Caki2 (cell line): ENCODE results near the gene ZC3H18. TPM values are rescaled to one million over a fixed set of nuclear protein-coding genes. Genes with fewer than 3 reads are reported as not detected.
"Not testable (repeated sequence)": the region's sequence is repeated elsewhere in the genome, so short reads cannot be mapped to it uniquely, and the experiment has no call there.

ENCODE experiments used
- DNase-seq: peaks from one replicate; pipeline ENCODE4 v3.0.0-alpha.2; 2015; ENCODE audit warnings: low read depth
- in situ Hi-C: cut with HindIII; loops from 2 replicates; pipeline ENCODE4 v1.10.0; 2016; ENCODE audit warnings: low sequenced_read_pairs, low pct_unique_long_range_greater_than_20kb, mixed read lengths
- total RNA-seq: library from RNA; depleted of rRNA; stranded (reverse); fragments of >200 nt; shearing (Covaris generic); gene quantifications from 2 replicates; pipeline ENCODE4 v1.2.3, GENCODE V29; 2014; ENCODE audit warnings: low replicate concordance

The ZC3H18 gene
- total RNA-seq, 1 experiment from 2014 or later, result 16.9 TPM

DNA sequence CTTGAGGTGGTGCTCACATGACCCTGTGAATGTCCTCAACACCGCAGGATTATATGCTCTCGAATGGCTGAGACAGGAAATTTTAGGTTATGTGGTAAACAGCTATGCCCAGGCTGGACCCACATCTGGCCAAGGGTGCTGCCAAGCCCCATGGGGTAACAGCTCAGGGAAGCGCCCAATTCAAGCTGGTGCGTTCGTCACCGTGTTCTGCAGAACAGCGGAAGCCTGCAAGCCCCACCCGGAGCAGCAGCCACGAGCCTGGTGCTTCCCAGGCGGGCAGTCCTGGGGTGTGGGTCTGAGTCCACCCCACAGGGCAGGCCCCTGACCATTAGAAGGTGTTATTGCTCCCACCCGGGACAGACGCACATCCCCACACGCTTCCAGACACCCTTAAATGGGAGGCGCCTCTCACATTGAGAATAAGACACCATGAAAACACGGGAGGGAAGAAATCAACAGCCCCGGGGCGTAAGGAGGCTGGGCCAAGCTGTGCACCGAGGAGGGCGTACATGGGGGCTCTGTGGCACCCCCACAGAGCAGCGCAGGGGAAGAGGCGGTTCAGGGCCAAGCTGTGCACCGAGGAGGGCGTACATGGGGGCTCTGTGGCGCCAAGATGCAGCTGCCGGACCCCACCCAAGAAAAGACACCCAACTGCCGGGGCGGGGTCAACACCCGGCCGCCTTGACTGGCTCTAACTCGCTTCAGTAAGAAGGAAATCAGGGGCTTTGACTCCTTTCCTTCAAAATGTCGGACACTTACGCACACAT lies 83.6 kb downstream of the ZC3H18 start:
- in situ Hi-C loops, result no loop called here
- no peak for DNase-seq

DNA sequence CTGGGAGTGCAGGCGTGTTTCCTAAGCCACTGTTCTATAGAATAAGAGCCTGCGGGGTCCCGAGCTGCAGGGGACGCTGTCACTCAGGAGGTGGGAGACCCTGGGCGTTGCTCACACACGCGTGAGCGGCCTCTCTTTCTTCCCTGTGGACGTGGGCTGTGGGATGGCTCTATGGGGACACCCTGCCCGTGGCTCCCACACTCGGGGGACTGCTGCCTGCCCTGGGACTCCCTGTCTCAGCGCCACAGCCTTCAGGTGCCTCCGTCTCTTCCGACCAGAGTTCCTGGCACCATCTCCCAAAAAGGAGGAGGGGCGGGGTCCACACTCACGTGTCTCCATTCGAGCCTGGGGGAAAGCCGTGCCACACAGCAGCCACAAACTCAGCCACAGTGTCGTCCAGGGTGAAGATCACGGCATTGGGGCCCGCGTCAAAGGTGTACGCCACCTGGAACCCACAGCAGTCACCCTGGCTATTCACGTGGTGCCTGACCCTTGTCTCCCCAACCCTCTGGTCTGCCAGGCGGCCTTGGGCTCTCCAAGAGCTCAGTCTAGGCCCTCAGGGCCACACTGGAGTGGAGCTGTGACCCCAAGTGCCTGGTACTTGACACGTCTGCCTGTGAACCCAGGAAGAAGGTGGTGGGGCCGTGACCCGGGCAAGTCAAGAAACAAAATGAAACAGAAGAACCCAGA lies 84.3 kb downstream of the ZC3H18 start:
- in situ Hi-C loops, result no loop called here
- DNase-seq, result no peak

DNA sequence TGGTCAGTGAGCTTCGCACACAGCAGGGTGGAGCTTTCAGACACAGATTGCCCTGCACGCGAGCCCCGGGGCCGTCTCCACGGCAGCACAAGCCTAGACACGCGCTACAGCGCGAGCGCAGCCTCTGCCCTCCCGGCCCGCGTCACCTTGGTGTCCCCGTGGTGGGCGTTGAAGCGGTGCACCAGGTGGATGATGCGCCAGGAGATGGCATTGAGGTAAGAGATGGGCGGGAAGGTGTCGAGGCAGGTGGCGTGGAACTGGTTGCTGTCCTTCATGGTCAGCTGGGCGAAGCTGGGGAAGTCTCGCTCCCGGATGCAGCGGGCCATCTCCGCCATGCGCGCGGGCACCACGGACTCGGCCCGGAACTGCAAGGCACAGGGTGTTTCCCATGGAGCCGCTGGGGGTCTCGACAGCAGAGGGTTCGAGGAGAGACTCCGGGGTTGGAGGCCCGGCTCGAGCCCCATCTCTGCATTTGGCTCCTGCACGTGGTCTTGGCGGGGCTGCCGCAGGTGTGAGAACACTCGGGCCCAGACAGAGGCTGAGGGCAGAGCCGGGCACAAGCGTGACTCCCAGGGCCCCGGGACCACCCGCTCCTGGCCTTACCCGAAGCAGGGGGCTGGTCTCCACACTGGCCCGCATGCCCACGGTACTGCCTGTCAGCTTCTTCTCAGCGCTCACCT lies 85.0 kb downstream of the ZC3H18 start:
- DNase-seq, result no peak
- in situ Hi-C loops, result no loop called here

DNA sequence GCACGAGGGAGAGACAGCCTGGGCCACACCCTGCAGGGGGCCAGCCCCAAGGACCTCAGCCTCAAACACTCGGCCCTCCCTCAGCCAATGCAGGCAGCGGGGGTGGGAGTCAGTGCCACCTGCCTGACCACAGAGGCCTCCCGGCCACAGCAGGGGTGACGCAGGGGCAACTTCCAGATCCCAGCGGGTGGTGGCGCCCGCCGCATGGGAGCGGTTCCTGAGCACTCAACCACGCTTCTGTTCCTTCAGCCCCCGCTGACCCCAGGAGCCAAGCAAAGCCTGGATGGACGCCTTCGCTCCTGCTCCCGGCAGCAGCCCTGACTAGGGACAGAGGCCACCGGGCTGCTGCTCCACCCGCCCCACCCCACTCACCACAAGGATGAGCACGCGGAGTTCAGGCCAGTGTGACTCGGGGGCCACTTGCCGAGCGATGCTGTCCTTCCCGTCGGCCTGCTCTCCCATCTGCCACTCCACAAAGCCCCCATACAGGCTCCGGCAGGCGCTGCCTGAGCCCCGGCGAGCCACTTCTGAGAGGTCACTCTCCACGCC lies 85.6 kb downstream of the ZC3H18 start:
- in situ Hi-C loops, result no loop called here
- DNase-seq, result no peak

DNA sequence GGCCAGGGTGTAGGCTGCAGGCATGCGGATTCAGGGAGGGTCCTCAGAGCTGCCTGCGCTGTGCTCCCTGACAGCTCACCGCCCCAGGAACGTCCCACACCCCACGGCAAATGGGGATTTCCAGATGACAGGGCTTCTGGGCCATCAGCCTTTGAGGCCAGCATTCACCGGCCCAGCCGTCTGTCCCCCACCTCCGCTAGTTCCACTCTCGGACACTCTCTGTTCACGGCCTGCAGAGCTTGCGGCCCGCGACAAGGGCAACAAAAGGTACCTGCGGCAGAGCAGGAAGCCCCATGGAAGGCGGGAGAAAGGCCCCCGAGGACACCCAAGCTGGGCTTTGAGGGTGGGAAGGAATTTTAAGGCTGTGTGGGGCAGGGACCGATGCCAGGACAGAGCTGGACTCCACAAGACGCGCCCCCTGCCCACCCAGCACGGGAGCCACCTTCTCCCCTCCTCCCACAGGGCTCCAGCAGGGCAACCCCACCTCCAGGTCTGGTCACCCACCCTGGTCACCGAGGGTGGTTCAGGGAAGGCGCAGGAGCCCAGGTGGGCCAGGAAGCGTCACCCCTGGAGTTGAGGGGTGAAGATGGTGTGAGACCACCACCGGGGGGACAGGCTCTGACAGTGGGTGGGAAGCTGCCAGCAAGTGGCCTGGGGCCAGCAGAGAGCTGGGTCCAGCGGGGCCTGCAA lies 86.2 kb downstream of the ZC3H18 start:
- DNase-seq, result no peak
- in situ Hi-C loops, result no loop called here

DNA sequence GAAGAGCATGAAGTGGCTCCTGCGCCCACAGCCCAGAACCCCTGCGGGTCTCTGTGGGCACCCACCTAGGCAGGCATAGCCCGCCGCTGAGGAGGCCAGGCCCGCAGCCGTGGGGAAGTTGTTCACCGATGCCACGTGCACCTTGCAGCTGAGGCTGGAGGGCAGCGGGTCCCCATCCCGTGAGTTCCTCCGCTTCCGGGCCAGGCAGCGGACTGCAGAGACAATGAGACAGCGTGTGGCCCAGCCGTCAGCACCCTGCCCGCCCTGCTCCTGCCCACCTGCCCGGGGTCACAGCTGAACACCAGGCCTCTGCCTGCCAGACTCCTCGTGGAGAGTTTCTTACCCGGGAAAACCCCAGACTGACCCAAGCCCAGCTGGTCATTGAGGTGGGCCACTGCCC lies 87.2 kb downstream of the ZC3H18 start:
- DNase-seq, result no peak
- in situ Hi-C loops, result no loop called here

DNA sequence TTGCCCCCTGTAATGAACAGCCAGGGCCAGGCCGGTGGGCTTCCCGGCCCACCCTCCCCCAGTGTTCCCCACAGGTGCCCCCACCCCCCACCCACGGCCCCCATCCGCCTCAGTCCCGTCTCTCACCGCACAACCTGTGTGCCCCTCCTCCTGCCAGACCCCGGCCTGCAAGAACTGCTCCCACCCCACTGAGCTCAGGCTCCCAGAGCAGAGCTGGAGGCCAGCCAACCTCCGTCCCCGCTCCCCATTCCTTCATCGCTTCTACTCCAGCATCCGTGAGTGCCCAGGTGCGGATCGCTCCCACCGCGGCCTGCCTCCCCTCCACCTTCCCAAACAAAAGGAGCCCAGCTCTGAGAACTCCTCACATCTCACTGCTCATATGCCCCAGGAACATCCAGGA lies 88.5 kb downstream of the ZC3H18 start:
- in situ Hi-C loops, result no loop called here
- no peak for DNase-seq

DNA sequence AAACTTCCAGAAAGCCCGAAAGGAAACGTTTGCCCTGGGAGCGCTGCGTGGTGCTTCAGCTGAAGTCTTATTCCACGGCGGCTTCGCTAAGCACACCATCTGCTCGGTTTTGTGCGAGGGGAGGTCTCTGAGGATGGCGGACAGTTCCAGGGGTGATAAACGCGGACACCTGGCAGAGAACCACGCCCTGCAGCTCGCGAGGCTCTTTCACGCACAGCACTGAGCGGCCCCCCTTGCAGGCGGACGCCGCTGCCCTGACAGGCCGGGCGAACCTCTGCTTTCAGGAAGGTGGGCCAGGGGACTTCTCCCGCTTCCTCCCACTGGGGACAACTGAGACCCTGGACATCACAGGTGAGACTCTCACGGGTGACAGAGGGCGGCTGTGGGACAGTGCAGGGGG lies 89.0 kb downstream of the ZC3H18 start:
- in situ Hi-C loops, result no loop called here
- no peak for DNase-seq

DNA sequence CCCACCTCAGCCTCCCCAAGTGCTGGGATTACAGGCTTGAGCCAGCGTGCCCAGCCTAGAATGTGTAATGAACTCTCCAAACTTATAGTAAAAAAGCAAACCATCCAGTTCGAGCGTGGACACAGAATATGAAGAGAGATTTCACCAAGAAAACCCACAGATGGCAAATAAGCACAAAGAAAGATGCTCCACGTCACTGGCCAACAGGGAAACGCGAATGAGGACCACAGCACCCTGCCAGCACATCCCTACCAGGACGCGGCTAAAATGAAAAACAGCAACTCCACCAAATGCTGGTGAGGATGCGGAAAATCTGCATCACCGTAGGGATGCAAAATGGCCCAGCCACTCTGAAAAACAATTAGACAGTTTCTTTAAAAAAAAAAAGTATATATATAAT lies 91.3 kb downstream of the ZC3H18 start:
- in situ Hi-C loops, result no loop called here
- no peak for DNase-seq

DNA sequence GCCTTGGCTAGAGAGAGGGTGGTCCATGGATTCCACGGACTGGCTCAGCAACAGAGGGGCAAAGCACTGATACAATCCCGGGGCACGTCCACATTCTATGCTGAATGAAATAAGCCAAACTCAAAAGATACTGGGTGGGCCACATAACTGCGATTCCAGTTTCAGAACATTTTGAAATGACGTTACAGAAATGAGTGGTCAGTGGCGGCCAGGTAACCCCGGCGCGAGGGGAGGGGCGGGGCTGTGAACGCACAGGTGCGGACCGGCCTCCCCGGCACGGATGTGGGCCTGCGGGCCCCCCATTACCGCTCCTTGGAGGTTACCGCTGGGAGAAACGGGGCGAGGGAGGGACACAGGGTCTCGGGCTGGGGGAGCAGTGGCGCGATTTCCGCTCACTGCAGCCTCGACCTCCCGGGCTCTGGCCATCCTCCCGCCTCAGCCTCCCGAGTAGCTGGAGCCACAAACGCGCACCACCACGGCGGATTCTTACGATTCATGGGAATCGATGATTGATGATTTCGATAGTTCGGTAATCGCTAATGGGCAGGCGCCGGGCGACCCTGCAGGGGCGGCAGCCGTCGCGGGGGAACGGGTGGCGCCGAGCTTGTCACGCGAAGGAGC lies 92.1 kb downstream of the ZC3H18 start:
- in situ Hi-C loops, result no loop called here
- no peak for DNase-seq

DNA sequence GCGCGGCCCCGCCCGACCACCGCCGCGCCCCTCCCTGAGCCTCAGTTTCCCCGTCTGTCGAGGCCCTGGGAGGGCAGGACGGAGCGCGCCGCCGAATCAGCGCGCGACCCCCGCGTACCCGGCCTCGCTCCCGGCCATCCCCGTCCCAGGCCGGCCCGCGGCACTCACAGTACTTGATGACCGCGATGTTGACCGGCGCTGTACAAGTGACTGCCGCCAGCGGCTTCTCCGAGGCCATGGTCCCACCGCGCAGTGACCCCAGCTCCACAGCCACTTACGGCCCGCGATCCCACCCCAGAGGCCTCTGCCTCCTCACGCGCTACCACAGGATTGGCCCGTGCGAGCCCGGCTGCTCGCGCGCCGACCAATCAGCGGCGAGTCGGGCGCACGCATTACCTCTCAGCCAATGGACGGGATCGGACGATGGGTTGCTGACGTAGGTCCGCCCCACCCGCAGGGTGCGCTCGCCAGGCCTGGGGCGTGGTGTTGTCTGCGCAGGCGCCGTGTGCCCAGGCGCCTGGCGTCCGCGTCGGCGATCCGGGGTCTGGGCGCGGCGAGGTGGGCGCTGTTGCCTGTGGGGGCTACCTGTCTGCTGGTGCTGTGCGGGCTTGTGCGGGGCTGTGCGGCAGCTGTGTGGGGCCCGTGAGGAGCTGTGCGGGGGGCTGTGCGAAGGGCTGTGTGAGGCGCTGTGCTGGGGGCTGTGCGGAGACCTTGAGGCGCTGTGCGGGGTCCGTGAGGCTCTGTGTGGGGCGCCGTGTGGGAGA lies 92.8 kb downstream of the ZC3H18 start, which contains the start of gene MVD:
TSS of gene MVD (minus strand) at position 249 of the 764 bp plus-strand sequence. CDS start at position 238, 11 bp downstream.
- in situ Hi-C loops, result no loop called here
- peak; percentile 97 for DNase-seq

DNA sequence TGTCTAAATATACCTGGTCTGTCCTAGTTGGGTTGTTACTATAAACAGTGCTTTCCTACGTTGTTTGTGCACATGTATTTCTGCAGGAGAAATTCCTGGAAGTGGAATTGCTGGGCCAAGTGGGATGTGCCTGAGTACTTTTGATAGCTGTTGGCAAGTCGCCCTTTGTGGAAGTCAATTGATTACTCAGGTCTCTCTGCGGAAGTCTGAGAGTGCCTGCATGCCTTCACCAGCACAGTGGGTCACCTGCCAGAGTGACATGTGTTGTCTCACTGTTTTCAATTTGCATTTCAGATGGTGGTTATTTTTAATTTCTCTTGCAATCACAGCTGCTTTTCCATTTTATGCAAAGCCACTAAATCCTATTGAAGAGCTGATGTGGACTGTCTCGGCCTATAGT lies 94.9 kb downstream of the ZC3H18 start:
- no peak for DNase-seq
- in situ Hi-C loops, result no loop called here

DNA sequence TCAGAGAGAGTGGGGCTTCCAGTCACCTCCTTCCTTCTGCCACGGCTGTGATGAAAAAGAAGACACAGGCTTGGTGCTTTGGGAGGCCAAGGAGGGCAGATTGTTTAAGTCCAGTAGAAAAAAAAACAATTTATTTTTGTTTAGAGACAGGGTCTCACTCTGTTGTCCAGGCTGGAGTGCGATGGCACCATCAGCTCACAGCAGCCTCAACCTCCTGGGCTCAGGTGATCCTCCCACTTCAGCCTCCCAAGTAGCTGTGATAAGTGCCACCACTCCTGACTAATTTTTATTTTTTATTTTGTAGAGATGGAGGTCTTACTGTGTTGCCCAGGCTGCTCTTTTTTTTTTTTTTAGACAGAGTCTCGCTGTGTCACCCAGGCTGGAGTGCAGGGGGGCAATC lies 95.4 kb downstream of the ZC3H18 start:
- no peak for DNase-seq
- in situ Hi-C loops, result no loop called here

DNA sequence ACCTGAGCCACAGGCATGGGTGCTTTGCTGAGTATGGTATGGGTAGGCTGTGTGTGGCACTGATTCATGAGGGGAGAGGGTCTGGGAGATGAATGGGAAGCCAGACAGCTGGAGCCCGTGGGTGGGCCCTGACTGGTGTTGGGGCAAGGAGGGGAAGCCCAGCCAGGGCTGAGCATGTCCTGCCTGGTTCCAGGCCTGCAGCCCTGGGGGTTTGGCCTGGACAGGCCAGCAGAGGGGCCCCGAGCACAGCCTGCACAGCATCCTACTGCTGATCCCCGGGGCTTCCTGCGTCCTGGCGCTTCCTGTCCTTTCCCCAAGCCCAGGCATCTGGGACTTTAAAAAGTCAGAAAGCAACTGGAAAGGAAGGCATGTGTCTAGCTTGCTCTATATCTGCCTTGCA lies 97.3 kb downstream of the ZC3H18 start:
- DNase-seq, result no peak
- in situ Hi-C loops, result no loop called here

DNA sequence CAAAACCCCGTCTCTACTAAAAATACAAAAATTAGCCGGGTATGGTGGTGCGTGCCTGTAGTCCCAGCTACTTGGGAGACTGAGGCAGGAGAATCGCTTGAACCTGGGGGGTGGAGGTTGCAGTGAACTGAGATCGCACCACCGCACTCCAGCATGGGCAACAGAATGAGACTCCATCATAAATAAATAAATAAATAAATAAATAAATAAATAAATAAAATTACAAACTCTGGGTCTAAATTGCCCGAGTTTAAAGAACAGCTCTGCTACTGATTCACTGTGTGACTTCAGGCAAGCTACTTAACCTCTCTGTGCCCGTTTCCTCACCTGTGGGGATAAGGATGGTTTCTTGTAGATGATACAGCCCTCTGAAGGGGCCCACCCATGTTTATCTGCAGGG lies 99.3 kb downstream of the ZC3H18 start:
- DNase-seq, in situ Hi-C loops: not testable (repeated sequence)

DNA sequence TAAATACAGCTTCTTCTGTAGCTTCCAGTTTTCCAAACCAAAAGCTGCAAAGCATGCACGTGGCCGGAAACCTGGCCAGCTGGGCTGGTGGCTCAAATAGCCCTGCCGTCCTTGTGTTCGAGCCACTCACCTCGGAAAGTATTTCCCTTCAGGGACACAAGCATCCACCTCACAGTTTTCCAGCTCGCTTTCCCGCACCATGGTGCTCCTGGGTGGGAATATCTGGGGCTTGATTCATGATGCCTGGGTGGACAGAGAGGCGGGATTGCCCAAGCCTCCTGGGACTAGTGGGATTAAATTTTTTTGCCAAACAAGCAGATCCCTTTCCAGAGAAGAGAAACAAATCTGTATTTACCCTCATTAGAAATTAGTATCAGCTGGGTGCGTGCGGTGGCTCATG lies 99.8 kb downstream of the ZC3H18 start:
- no peak for DNase-seq
- in situ Hi-C loops, result no loop called here

DNA sequence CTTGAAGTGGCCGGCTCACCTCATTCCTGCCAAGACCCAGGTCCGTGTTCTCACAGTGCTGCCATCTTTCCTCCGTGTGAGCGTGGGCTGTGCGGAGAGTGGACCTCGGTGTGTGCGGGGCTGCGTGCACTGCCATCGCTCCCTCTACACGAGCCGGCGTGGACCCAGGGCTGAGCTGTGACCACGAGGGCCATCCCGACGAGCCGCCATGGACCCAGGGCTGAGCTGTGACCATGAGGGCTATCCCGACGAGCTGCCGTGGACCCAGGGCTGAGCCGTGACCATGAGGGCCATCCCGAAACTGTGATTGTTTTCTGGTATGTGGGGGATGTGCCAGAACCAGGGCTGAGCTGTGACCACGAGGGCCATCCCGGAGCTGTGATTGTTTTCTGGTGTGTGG lies 101.6 kb downstream of the ZC3H18 start:
- DNase-seq, result no peak
- in situ Hi-C loops, result no loop called here
